GM19467 (cell line): ENCODE results near the gene ABLIM2.

Experiments
- ATAC-seq: cut with Tn5 transposase; IDR thresholded peaks from one replicate; pipeline ENCODE4 v1.9.1; 2021; ENCODE audit warnings: mild to moderate bottlenecking, moderate library complexity; ENCODE audit not compliant: unreplicated experiment

Gene ABLIM2

GRCh38 chr4:8077181-8078108, 81.2 kb downstream of the ABLIM2 start:
- ATAC-seq, result no peak

GRCh38 chr4:8076023-8076422, 82.6 kb downstream of the ABLIM2 start:
- no peak for ATAC-seq

GRCh38 chr4:8073206-8073863, 85.3 kb downstream of the ABLIM2 start:
- no peak for ATAC-seq

- ATAC-seq, result no peak
Measured at GRCh38 chr4:8072235-8072968, 86.2 kb downstream of the ABLIM2 start.

GRCh38 chr4:8071766-8072165, 86.8 kb downstream of the ABLIM2 start:
- ATAC-seq, result no peak

- ATAC-seq, result no peak
Measured at GRCh38 chr4:8070736-8071718, 87.6 kb downstream of the ABLIM2 start.

GRCh38 chr4:8069102-8069752, 89.4 kb downstream of the ABLIM2 start:
- no peak for ATAC-seq

GRCh38 chr4:8067945-8068896, 90.4 kb downstream of the ABLIM2 start:
- no peak for ATAC-seq

GRCh38 chr4:8067274-8067936, 91.2 kb downstream of the ABLIM2 start:
- ATAC-seq, result no peak

GRCh38 chr4:8066336-8066931, 92.2 kb downstream of the ABLIM2 start:
- no peak for ATAC-seq

GRCh38 chr4:8063974-8064563, 94.5 kb downstream of the ABLIM2 start:
- no peak for ATAC-seq

- no peak for ATAC-seq
Measured at GRCh38 chr4:8061573-8061972, 97.0 kb downstream of the ABLIM2 start.

GRCh38 chr4:8061145-8061544, 97.5 kb downstream of the ABLIM2 start:
- no peak for ATAC-seq

GRCh38 chr4:8060632-8061031, 98.0 kb downstream of the ABLIM2 start:
- ATAC-seq, result no peak

- ATAC-seq, result no peak
Measured at GRCh38 chr4:8058031-8058479, 100.6 kb downstream of the ABLIM2 start.

- no peak for ATAC-seq
Measured at GRCh38 chr4:8055206-8055605, 103.4 kb downstream of the ABLIM2 start.
